Endothelial cell of umbilical vein (primary cell): ENCODE measurements around the gene CELA3B. TPM values are rescaled to one million over a fixed set of nuclear protein-coding genes. Genes with fewer than 3 reads are reported as not detected.
"Not testable (repeated sequence)": the region's sequence is repeated elsewhere in the genome, so short reads cannot be mapped to it uniquely, and the experiment has no call there.

Experiments
- BruUV-seq: library from RNA; stranded (reverse); fragments of 400-500 nt; replicated peaks from 2 replicates; lab custom pipeline; 2021; lab: Mats Ljungman, UMichigan
- CTCF ChIA-PET: fragments of 300-600, 350-600 bp; sonication (Branson Sonifier 250); formaldehyde crosslinking; loops from one replicate; lab custom pipeline; 2021; ENCODE audit warnings: antibody characterized with exemption, inconsistent platforms; lab: Charles Lee
- POLR2A ChIA-PET: fragments of 300-600, 350-600 bp; sonication (Branson Sonifier 250); formaldehyde crosslinking; loops from one replicate; lab custom pipeline; 2021; ENCODE audit warnings: antibody characterized with exemption, inconsistent platforms; lab: Charles Lee
- DNase-seq: peaks from one replicate; pipeline ENCODE4 v3.0.0-alpha.2; 2011; ENCODE audit warnings: low read depth, low spot score
- FAIRE-seq: peaks from 2 replicates; lab custom pipeline; 2011; peaks lifted over from hg19 to GRCh38; lab: Jason Lieb, UNC
- H2AFZ ChIP-seq: 2 replicates; pipeline ENCODE4 v1.6.0; 2012; ENCODE audit warnings: low read depth, low read length, control low read depth, inconsistent platforms
- H3K27ac ChIP-seq: 2 replicates; pipeline ENCODE4 v1.5.1; 2011; ENCODE audit warnings: low read depth, mild to moderate bottlenecking, control low read depth, low read length, moderate library complexity; ENCODE audit not compliant: insufficient read depth
- H3K27me3 ChIP-seq, 2 experiments: 2 replicates each; pipeline versions ENCODE4 v1.6.0 to v1.6.1; 2011; ENCODE audit warnings: low read length in 2 of 2, mixed read lengths in 1 of 2; ENCODE audit not compliant: control insufficient read depth in 2 of 2, insufficient read depth in 2 of 2
- H3K36me3 ChIP-seq, 2 experiments: 2 replicates in 1 of 2; 3 replicates in 1 of 2; pipeline ENCODE4 v1.5.1; 2011; ENCODE audit warnings: low read length in 2 of 2, mild to moderate bottlenecking in 1 of 2, moderate library complexity in 1 of 2; ENCODE audit not compliant: control insufficient read depth in 2 of 2, insufficient read depth in 2 of 2; ENCODE audit errors: extremely low read depth in 1 of 2
- H3K4me1 ChIP-seq: 3 replicates; pipeline ENCODE4 v1.5.1; 2011; ENCODE audit warnings: mild to moderate bottlenecking, low read length; ENCODE audit not compliant: control insufficient read depth, insufficient read depth; ENCODE audit errors: extremely low read depth
- H3K4me2 ChIP-seq: 2 replicates; pipeline ENCODE4 v1.6.1; 2011; ENCODE audit warnings: low read length, control low read depth, mixed read lengths; ENCODE audit not compliant: insufficient read depth
- H3K4me3 ChIP-seq, 3 experiments: fragments of 200-600 bp in 1 of 3; sonication (generic), shearing (Covaris generic) in 1 of 3; replicated peaks in 1 of 3; 2 replicates each; pipeline ENCODE4 v1.5.1; 2011 to 2016; ENCODE audit warnings: control low read depth in 3 of 3, low read length in 3 of 3, mild to moderate bottlenecking in 2 of 3, inconsistent platforms in 1 of 3, low read depth in 1 of 3, moderate library complexity in 1 of 3; ENCODE audit not compliant: insufficient read depth in 1 of 3
- H3K79me2 ChIP-seq: 2 replicates; pipeline ENCODE4 v1.6.0; 2012; ENCODE audit warnings: low read length, inconsistent platforms; ENCODE audit not compliant: control insufficient read depth, insufficient read depth
- H3K9ac ChIP-seq: replicated peaks from 2 replicates; pipeline ENCODE3; 2011; ENCODE audit warnings: low read length, control low read depth; ENCODE audit not compliant: insufficient read depth; ENCODE audit errors: extremely low read depth
- H3K9me1 ChIP-seq: replicated peaks from 3 replicates; pipeline ENCODE4 v1.6.0; 2011; ENCODE audit warnings: mild to moderate bottlenecking, low read length; ENCODE audit not compliant: control insufficient read depth, insufficient read depth; ENCODE audit errors: extremely low read depth
- H3K9me3 ChIP-seq: replicated peaks from 2 replicates; pipeline ENCODE4 v1.5.1; 2012; ENCODE audit warnings: low read length, inconsistent platforms; ENCODE audit not compliant: control insufficient read depth, insufficient read depth
- H4K20me1 ChIP-seq: replicated peaks from 2 replicates; pipeline ENCODE3; 2011; ENCODE audit warnings: mild to moderate bottlenecking, low read length; ENCODE audit not compliant: control insufficient read depth, insufficient read depth; ENCODE audit errors: extremely low read depth
- dilution Hi-C: fragments of 300-500 bp; cut with MboI; formaldehyde crosslinking; loops from one replicate; pipeline ENCODE4 v1.15.0; 2019; ENCODE audit warnings: low sequenced_read_pairs; ENCODE audit not compliant: extremely low pct_ligation_motif_present
- intact Hi-C: fragments of 100-400 bp; cut with micrococcal nuclease; formaldehyde crosslinking; loops from one replicate; pipeline ENCODE4 v1.10.0; 2022
- polyA plus RNA-seq, 4 experiments: library from polyadenylated mRNA; depleted of rRNA in 3 of 4; stranded (reverse) in 3 of 4; unstranded in 1 of 4; fragments of >200 nt; gene quantifications; 2 replicates each; pipeline versions ENCODE4 v1.2.1 to v1.2.3, GENCODE V29; 2011 to 2012; ENCODE audit warnings: missing spikeins in 1 of 4
- total RNA-seq: library from RNA; stranded (reverse); gene quantifications from 2 replicates; pipeline ENCODE4 v1.2.3, GENCODE V29; 2021

Gene CELA3B
- total and polyA plus RNA-seq, 2 donors (not counting 3 experiments of a cell fraction or from before 2014, with no cell fraction given) = 0.32 TPM; not detected in 1

DNA sequence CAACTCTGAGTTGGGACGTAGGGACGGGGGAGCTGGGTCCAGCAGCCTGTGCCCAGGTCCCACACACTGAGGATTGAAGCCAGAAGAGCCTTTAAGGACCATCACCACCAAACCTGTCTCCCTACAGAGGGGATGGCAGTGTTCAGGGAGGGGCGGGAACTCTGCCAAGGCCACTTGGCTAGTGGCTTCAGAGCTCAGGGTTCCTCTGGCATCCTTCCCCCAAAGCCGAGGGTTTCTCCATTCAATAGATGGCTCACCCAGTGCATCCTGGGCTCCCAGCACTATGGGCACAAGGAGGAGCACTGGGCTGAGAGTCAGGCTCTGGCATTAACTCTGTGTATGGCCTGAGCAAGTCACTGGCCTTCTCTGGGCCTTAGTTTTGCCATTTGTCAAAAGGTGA is 4.4 kb downstream of the CELA3B start:
- intact Hi-C loops, FAIRE-seq: not testable (repeated sequence)

DNA sequence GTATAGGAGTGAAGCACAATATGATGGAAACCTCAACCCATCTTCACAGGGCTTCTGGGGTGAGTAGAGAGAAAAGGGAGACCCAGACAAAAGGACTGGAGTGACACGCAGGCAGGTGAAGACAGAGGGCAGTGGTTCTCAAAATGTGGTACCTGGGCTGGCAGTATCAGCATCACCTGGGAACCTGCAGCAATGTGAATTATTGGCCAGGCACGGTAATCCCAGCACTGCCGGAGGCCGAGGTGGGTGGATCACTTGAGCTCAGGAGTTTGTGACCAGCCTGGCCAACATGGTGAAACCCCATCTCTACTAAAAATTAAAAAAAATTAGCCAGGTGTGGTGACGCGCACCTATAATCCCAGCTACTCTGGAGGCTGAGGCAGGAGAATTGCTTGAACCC is 5.3 kb downstream of the CELA3B start:
- POLR2A ChIA-PET, H3K4me1 ChIP-seq, DNase-seq, H3K27me3 ChIP-seq, H3K36me3 ChIP-seq, H3K79me2 ChIP-seq, H3K4me2 ChIP-seq, BruUV-seq, H2AFZ ChIP-seq, H3K27ac ChIP-seq, H4K20me1 ChIP-seq, intact Hi-C loops, H3K4me3 ChIP-seq, dilution Hi-C loops, H3K9ac ChIP-seq, CTCF ChIA-PET, H3K9me3 ChIP-seq, H3K9me1 ChIP-seq: not testable (repeated sequence)
- FAIRE-seq = peak; percentile 21

More for the DNA sequence above, 4.4 kb downstream of the CELA3B start:
- H2AFZ ChIP-seq, H3K27ac ChIP-seq, H3K36me3 ChIP-seq, DNase-seq, BruUV-seq, H3K4me2 ChIP-seq, dilution Hi-C loops, H3K79me2 ChIP-seq, H3K4me3 ChIP-seq, H3K9ac ChIP-seq, POLR2A ChIA-PET, H3K4me1 ChIP-seq, H4K20me1 ChIP-seq, H3K9me1 ChIP-seq, H3K9me3 ChIP-seq, H3K27me3 ChIP-seq: not testable (repeated sequence)
- CTCF ChIA-PET = interaction anchor here (0.5 kb wide), 1 partner anchor 517 kb away, joined by 3 read pairs; no protein-coding TSS in a partner anchor

DNA sequence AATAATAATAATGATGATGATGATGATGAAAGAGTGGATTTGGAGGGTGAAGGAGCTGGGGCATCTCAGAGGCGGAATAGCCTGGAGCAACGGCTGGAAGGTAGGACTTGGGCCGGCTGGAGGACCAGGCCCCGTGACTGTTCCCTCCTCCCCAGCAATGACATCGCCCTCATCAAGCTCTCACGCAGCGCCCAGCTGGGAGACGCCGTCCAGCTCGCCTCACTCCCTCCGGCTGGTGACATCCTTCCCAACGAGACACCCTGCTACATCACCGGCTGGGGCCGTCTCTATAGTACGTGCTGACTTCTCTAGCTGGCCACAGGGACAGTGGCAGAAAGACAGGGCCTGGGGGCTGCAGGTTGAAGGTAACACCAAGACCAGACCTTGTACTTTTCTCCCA is 6.7 kb downstream of the CELA3B start:
- H3K4me3 ChIP-seq, H3K4me2 ChIP-seq, H3K79me2 ChIP-seq, FAIRE-seq, H4K20me1 ChIP-seq, H3K9me3 ChIP-seq, BruUV-seq, H2AFZ ChIP-seq, H3K9me1 ChIP-seq, H3K9ac ChIP-seq, H3K27me3 ChIP-seq, dilution Hi-C loops, H3K4me1 ChIP-seq, DNase-seq, H3K36me3 ChIP-seq, H3K27ac ChIP-seq, intact Hi-C loops, POLR2A ChIA-PET: not testable (repeated sequence)
- CTCF ChIA-PET = interaction anchor here (0.7 kb wide), 1 partner anchor 22 kb away, joined by 3 read pairs; no protein-coding TSS in a partner anchor

DNA sequence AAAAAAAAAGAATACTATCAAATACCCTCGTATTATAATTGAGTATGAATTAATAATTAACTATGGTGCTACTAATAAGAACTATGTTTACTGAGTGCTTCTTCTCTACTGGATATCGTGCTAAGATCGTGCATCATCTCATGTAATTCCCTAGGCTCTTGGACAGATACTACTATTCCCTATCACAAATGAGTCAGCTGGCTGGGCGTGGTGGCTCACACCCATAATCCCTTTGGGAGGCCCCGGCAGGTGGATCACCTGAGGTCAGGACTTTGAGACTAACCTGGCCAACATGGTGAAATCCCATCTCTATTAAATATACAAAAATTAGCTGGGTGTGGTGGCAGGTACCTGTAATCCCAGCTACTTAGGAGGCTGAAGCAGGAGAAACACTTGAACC is 9.1 kb downstream of the CELA3B start:
- H3K9ac ChIP-seq, H3K4me1 ChIP-seq, H3K27ac ChIP-seq, H3K4me2 ChIP-seq, H4K20me1 ChIP-seq, H3K4me3 ChIP-seq, POLR2A ChIA-PET, dilution Hi-C loops, H3K9me1 ChIP-seq, CTCF ChIA-PET, H3K79me2 ChIP-seq, DNase-seq, FAIRE-seq, H3K9me3 ChIP-seq, BruUV-seq, H2AFZ ChIP-seq, H3K36me3 ChIP-seq, intact Hi-C loops, H3K27me3 ChIP-seq: not testable (repeated sequence)
